ENCODE results near the gene RNF149.
A peak's percentile ranks its signal among the peaks of the same experiment; 100 is the strongest.
"Not testable (repeated sequence)": the region's sequence is repeated elsewhere in the genome, so short reads cannot be mapped to it uniquely, and the experiment has no call there.

The RNF149 gene, protein sequence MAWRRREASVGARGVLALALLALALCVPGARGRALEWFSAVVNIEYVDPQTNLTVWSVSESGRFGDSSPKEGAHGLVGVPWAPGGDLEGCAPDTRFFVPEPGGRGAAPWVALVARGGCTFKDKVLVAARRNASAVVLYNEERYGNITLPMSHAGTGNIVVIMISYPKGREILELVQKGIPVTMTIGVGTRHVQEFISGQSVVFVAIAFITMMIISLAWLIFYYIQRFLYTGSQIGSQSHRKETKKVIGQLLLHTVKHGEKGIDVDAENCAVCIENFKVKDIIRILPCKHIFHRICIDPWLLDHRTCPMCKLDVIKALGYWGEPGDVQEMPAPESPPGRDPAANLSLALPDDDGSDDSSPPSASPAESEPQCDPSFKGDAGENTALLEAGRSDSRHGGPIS

DNA sequence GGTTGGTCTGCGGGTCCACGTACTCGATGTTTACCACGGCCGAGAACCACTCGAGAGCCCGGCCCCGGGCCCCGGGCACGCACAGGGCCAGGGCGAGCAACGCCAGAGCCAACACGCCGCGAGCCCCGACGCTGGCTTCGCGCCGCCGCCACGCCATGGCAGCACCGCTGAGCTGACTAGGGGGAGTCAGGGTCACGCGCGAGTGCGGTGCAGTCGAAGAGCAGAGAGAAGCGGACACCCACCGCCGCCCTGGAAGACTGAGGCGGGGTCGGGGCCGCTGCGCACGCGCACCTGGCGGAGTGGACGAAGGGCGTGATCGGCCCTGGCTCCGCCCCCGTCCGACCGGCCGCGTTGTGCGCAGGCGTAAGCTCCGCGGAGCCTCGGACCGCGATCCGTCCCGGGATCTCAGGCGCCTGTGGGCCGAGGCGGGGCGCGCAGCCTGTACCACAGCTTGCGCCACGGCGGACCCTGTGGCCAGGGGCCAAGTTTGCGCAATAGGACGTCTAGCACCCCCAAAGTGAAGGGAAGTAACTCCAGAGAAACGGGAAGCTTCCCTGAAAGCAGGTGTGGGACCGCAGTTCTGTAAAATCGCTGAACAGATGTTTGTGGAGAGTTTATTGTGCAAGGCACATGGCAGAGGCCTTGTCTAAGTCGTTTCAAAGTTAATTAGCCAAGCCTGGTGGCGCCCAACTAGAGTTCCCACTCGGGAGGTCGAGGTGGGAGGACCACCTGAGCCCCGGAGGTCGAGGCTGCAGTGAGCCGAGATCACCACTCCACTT is at the start of gene RNF149:
TSS of gene RNF149 (minus strand) at position 270 of the 779 bp plus-strand sequence. CDS start at position 157, 113 bp downstream.
- DNase-seq, result peak; percentile 95

DNA sequence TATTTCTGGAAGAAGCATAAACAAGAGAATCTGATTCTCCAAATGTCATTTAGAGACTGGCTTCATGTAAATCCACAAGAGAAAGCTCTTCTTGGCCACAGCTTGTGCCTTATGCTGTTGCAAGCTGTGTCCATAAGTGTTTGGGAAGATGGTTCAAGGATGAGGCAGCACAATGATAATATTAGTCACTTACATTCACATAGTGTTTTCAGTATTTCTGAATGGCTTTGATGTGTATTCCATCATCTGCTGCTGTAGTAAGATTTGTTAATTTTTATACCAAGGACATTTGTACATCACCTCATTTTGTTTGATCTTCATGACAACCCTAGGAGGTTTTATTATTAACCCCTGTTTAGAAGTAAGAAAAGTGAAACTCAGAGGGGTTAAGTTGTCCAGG is 48.9 kb upstream of the RNF149 start:
- DNase-seq, result no peak

DNA sequence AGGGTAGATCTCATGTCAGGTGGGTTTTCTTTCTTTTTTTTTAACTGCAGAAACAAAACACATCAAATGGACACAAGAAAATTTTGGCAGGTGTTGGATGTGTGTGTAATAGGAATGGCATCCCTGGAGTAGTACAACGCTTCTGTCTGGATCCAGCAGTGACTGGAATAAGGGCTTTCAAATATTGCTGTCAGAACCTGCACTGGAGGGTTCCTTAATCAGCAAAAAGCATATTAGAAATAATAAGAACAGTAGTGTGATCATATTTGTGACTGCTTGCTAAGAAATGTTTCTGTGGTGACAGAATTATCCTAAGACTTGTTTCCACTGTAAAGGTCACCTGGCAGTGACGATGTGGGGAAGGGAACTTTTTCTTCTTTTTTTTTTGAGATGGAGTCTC is 48.0 kb upstream of the RNF149 start:
- DNase-seq, result no peak

DNA sequence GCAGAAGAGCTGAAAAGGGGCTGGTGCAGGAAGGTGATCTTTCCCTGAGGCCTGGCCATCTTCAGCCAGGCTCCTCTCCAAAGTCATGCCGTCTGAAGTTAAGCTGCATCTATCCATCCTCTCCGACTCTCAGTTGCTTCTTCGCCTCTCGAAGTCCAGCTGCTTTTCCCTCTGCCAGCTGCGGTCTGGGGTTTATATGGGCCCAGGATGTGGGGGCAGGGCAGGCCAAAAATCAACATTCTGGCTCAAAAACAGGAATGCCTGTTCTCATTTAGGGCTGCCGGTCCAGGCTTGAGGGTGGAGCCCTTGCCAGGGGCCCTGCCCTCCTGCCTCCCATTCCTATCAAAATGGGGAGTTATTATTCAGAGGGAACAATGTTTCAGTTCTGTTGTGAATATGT is 47.6 kb upstream of the RNF149 start:
- no peak for DNase-seq

DNA sequence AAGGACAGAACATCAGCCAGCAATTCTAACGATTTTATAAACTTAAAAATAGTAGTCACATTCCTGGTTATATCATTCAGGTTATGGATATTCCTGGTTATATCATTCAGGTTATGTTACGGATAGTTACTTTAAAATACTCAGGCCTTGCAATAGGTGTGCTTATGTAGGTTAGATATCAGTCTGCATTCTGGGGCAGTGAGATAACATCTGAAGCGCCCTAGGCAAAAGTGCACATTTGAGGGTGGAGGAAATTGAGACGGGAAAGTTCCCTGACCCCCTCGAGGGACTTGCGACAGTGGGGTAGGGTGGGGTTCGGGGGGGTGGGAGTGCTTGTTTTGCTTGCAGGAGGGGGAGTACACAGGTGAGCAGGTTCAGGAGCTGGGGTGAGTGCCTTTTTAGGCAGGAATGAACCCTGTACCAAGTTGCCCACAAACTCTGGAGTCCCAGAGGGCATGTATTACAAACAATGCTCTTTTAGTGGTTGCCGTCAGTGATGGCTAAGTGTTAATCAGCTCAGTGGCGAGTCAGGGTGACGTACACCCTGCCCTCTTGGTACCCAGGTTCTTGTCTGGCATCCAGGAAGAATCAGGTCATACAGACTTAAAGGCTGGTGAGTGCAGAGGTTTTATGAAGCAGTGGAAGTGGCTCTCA is 47.0 kb upstream of the RNF149 start:
- DNase-seq, result no peak

DNA sequence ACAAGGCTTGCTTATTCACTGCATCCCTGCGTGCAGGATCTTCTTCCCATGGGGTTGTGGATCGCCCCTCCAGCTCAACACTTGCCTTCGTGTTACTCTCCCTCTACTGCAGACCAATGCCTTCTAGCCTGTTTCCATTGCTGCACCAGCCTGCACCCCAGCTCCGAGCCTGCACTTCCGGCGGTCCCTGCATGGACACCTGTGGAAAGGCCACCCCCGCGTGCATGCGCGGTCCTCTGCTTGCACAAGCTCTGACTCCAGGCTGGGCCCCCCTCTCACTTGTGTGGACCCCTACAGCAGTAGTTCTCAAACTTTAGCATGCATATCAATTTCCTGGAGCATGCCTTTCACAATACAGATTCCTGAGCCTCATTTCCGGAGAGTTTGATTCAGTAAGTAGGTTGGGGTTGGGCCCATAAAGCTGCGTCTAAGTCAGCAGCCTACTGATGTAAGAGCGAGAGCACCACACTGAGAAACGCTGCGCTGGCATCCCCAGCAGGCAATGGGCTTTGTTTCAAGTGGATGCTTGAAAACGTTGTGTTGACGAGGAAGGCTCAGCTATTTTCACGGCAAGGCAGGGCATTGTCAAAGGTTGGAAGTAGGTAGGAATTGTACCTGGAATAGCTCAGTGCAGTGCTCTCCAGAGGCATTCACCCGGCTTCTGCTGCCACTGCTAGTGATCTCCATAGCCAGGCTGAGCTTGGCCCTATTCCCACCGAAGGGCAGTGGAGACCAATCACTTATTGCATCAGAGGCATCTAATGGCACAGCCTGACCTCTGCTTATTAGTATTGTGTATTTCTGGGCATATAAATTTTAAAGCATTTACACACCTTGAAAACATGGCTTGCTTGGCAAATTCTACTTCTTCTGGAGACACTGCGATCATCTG is 46.2 kb upstream of the RNF149 start:
- DNase-seq, result no peak

DNA sequence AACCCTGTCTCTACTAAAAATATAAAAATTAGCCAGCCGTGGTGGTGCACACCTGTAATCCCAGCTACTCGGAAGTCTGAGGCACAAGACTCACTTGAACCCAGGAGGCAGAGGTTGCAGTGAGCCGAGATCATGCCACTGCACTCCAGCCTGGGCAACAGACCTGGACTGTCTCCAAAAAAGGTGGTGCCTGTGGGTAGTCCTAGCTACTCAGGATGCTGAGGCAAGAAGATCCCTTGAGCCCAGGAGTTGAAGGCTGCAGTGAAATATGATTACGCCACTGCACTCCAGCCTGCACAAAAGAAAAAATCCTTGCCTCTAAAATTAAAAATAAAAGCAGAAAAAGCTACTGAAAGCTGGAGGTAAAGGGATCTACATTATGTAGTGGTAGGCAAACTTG is 44.1 kb upstream of the RNF149 start:
- DNase-seq, result not testable (repeated sequence)

DNA sequence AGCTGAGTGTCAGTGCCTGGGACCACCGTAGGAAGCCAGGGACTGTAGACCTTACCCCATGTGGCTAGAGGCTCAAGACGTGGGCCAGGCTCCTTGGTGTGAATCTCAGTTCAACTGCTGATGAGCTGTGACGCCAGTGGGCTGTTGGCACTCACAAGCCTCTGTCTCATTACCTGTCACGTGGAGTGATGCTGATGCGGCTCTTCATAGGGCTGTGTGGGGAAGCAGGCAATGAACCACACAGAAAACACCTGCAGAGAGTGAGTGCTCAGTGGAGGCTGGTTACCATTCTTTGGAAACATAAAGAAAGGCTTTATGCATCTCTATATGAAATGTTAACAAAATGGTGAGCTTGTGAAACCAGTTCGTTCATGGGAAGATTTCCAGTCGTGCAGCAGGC is 42.7 kb upstream of the RNF149 start:
- DNase-seq, result no peak

DNA sequence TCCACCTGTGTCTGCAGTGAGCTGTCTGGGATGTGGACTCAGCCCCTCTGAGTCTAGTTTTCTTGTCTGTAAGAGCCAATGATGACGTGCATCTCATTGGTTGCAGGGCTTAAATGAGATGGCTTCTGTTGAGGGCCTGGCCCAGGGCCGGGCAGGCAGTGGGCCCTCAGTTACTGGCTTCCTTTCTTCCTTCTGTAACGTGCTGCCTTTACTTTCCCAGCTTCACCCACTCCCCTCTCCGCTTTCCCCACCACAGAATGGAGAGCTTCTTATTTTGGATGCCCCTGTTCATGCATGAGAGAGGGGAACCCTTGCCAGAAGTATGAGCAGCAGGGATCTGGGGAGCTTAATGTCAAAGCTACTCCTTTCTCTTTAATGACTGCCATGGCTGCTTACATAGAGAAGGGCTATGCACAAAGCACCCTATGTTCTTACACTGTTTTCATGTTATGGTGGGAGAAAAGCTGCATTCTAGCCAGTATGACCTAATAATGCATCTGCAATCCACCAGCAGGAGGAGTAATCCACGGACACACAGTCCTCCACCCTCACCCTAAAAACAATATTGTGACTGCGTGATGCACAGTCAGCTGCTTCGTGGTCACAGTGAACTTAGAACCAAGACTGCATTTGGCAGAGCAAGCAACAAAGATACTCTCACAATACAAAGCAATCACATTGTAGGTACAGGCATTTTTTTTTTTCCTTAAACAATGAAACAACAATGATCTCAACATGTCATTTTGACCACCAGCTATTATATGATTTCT is 41.6 kb upstream of the RNF149 start:
- DNase-seq, result no peak

DNA sequence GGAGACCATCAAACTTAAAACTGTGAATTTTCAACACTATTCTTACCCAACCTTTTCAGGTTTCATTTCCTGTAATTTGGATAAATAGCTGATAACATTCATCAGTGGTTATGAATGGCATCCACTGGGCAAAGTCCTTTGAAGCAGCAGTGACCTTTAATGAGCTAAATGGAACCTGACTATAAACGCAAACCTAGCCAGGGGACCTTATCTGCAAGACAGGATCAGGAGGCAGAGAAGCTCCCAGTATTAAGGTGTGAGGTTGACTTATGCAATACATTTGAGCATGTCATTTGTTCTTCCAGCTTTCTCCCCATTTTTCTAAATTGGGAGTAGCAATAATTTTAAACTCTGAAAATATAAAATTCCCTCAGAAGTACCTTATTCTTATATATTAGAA is 40.4 kb upstream of the RNF149 start:
- no peak for DNase-seq

DNA sequence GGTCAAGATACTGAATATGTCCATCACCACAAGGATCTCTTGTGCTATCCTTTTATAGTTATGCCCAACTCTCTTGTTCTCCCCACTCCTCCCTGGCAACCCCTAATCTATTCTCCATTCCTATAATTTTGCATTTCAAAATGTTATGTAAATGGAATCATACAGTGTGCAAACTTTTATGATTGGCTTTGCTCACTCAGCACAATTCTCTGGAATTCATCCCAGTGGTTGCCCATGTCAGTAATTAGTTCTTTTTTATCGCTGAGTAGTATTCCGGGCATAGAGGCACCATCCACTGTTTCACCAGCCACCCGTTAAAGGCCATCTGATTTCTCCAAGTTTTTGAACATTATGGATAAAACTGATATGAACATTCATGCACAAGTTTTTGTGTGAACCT is 38.4 kb upstream of the RNF149 start:
- no peak for DNase-seq

DNA sequence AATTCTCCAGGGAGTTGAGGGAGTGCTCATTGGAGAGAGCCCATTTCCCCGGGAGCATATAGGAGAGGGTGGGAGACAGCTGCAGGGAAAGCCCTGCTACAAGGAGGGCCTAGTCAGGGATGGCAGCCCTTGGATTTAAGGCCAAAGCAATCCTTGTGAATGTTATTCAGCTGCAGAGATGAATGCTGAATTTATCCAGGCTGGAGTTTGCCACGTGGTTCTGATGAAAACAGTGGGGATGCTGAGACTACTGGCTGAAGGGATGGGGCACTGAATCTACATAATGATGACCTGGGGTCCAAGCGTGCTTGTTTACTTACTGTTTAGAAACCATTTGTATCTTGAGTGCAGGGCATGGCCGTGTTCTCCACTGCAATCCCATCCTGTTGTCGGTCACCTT is 35.6 kb upstream of the RNF149 start:
- DNase-seq, result no peak

DNA sequence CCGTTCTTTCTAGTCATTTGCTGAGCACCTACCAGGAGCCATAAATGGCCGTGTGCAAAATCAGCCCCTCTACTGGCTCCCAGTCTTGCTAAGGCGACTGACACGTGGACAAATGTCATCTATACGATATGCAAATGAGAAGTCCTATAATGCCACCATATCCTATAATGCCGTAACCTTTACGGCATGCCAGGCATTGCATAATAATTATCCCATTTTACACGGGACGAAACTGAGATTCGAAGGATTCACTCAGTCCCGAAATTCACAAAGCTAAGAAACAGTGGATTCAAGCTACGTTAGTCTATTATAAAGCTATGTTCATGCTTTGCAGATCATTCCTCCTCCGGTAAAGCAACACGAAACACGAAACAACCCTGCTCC is 34.1 kb upstream of the RNF149 start:
- DNase-seq, result no peak

DNA sequence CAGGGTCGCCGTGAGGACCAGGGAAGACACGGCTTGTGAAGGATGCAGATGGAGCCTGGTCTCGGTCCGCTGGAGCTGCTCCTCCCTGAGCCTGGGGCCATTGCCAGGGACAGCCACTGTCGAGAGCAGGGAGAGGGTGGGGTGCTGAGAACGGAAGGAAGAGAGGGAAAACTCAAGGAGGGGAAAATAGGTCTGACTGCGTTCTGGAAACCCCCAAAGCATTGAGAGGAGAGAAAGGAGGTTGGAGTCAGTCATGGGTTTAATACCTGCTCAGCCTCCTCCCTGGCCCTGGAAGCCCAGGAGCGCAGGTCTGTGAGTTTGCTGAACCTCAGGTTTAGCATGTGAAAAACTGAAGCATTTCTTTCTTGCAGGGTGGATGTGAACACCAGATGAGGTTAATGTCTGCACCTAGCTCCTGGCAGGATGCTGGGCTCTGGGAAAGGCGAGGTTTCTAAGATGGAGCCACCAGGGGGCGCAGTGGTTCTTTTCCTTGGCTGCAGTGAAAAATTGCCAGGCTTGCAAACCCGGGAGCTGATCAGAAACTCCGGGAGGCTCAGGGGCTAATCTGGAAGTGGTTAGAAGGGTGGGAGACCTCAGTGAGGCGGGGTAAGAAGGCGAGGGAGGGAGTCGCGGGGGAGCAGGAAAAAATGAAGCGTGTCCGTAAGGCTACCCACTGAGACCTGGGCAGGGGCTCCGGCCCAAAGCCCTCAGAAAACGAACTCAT is 33.6 kb upstream of the RNF149 start:
- DNase-seq, result peak; percentile 87

DNA sequence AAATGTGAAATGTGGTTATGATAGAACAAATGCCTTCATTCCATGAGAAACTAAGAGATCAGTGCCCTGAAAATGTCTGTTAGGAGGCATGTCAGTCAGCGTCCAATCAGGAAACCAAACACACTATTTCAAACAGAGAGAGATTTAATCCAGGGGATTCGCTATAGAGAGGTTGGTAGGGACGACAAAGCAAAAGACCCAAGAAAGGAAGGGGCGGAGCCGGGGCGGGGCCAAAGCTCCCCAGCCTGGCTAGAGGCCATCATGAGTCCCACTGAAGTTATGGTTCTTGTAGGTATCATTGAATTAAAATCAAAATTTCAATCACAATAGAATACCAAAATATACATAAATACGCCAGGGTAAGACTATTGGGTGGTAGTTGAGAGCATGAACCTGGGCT is 32.9 kb upstream of the RNF149 start:
- peak; percentile 56 for DNase-seq

DNA sequence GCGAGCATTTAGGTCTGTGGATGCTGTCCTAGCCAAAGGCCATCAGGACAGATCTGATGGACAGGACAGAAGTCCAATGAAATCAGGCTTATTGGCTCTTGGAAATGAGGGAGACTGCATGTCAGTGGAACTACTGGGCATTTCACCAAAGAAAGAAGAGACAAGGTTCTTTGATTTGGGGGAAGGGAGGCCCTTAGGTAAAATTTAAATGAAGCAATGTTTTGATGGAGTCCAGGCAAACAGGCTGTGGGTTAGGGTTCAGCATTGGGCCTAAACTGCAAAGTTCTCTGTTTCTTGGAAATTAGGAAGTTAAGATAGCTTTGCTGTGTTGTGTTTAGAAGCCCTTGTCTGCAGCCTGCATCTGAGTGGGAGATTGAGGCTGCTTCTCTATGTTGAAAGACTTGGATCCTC is 31.6 kb upstream of the RNF149 start:
- no peak for DNase-seq

DNA sequence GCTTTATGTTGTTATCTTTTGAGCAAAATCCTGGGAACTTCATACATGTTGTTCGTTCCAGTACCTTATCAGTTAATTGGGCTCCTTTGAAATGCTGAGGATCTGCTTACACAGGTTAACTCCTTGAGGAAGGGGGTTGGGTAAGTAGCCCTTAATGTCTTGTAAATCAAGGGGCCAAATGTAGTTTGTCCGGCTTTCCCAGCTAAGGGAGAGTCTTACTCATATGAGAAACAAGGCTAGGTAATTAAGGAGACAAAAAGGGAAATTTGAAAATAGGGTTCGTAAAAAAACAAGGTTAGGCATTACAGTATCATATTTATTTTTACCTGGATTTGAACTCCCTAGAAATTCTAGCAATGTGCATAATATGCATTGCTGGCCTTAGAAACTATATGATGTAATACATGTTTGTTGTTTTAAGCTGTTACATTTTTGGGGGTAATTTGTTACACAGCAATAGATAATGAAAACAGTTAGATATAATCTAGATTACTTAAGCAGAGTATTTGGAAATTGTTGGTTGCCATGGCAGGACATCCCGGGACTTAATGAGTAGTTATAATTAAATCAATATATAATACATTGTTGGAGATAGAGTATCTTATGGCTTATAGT is 30.9 kb upstream of the RNF149 start:
- no peak for DNase-seq

DNA sequence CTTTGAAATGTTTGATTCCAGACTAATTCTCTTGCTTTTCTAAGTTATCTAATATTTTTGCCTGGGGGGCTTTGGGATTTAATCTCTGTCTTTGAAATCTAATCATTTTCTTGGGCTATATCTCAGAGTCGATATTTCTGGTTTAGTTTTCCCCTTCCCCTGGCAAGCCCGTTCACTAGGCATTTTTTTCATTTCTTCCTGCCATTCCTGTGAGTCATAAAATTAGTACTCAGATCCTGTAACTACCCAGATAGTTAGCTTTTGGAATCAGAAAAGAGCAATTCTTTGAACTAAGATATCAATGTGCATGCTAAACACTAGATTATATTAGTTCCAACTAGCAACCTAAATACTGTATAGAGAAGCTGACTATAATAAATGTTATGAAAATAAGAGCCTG is 29.4 kb upstream of the RNF149 start:
- no peak for DNase-seq

DNA sequence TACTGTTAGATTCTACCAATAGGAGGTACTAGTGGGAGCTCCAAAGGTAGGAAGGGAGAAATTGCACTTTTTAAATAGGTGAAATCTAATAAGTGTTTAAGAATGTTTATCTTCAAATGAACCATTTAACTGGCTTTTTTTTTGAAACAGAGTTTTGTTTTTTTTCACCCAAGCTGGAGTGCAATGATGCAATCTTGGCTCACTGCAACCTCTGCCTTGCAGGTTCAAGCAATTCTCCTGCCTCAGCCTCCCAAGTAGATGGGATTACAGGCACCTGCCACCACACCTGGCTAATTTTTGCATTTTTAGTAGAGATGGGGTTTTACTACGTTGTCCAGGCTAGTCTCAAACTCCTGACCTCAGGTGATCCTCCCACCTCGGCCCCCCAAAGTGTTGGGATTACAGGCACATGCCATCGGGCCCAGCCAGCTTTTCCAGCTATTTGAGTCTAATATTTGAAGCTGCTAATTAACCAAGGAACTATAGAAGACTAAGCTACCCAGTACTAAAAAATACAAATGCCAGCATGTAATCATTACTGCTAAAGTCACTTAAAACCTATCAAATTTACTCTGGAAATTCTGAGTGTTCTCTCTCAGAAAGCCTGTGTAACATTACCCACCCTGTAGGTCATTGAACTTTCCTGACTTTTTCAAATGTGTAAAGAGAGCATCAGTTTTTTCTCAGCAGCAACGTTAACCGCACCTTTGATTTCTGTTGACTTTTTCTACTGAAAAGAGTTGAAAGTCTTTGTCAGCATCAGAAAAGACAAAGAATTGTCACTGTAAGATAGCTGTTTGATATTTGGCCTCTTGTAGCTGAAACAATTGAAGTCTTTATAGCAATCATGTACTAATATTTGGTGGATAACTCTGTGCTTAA is 24.6 kb upstream of the RNF149 start:
- DNase-seq, result no peak

DNA sequence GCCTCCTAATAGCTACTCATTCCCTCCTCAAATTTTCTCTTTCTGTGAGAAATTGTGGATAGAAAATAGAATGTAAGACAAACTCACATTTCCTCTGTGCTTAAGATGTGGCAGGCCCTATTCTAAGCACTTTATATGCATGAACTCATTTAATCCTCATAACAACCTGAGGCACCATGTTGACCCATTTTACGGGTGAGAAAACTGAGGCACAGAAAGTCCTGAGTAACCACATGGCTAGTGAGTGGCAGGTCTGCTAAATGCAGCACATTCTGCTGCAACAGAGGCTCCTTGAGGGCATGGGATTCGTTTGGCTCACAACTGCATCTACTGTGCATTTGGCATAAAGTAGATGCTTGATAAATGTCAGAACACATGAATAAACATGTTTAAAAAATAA is 22.7 kb upstream of the RNF149 start:
- no peak for DNase-seq

Data from NCI-H82 (cell line).